Fibroblast of lung (primary cell): ENCODE measurements around the gene HTR3B. TPM values are rescaled to one million over a fixed set of nuclear protein-coding genes. Genes with fewer than 3 reads are reported as not detected.

Experiments
- polyA plus RNA-seq, 2 donors: library from polyadenylated mRNA; depleted of rRNA in 1 of 2; stranded (reverse) in 1 of 2; unstranded in 1 of 2; fragments of >200 nt; gene quantifications; 2 replicates each; pipeline ENCODE4 v1.2.1, GENCODE V29; 2011 to 2012; ENCODE audit warnings: missing spikeins in 1 of 2
- total RNA-seq: library from RNA; depleted of rRNA; stranded (reverse); fragments of >200 nt; gene quantifications from 2 replicates; pipeline ENCODE4 v1.2.1, GENCODE V29; 2014

Gene HTR3B
- total and polyA plus RNA-seq, 2 donors (not counting 1 experiment from before 2014, with no cell fraction given) = not detected

Other genes starting within 250 kb of the HTR3B start
- under 0.01 and 0.17 TPM in 2 replicates for gene TMPRSS5, start 198.5 kb upstream of the HTR3B start, total RNA-seq
- gene TMPRSS5, start 198.5 kb upstream of the HTR3B start, polyA plus RNA-seq = 0.08 TPM in 1 of 2 replicates, not detected in the other
- gene ZW10, start 131.1 kb upstream of the HTR3B start, total RNA-seq = 13.5 and 15.9 TPM in 2 replicates
- 15.4 and 19.3 TPM in 2 replicates for gene ZW10, start 131.1 kb upstream of the HTR3B start, polyA plus RNA-seq
- gene CLDN25, start 125.0 kb upstream of the HTR3B start, total RNA-seq = not detected in 2 replicates
- not detected in 2 replicates for gene CLDN25, start 125.0 kb upstream of the HTR3B start, polyA plus RNA-seq
- gene USP28, start 29.2 kb upstream of the HTR3B start, total RNA-seq = 37.7 and 38.0 TPM in 2 replicates
- 22.4 and 27.4 TPM in 2 replicates for gene USP28, start 29.2 kb upstream of the HTR3B start, polyA plus RNA-seq
- gene HTR3A, start 70.3 kb downstream of the HTR3B start, total RNA-seq = not detected in 2 replicates
- not detected in 2 replicates for gene HTR3A, start 70.3 kb downstream of the HTR3B start, polyA plus RNA-seq
- 0.26 TPM in 1 of 2 replicates, not detected in the other for gene ZBTB16, start 154.9 kb downstream of the HTR3B start, total RNA-seq
- not detected in 2 replicates for gene ZBTB16, start 154.9 kb downstream of the HTR3B start, polyA plus RNA-seq